GM12892 (cell line): ENCODE results near the gene CLK1.

Experiments used
- POLR2A ChIP-seq: IDR thresholded peaks from 2 replicates; pipeline ENCODE4 v1.6.1; 2011; ENCODE audit warnings: low read depth, low read length, control low read depth
- POLR2AphosphoS5 ChIP-seq: IDR thresholded peaks from 2 replicates; pipeline ENCODE4 v1.6.1; 2011; ENCODE audit warnings: low read depth, low read length, control low read depth
- TAF1 ChIP-seq: IDR thresholded peaks from 2 replicates; pipeline ENCODE4 v1.6.1; 2011; ENCODE audit warnings: low read depth, mild to moderate bottlenecking, control low read depth, low read length, borderline replicate concordance

GRCh38 chr2:200809506-200810251 is 54.8 kb downstream of the CLK1 start:
- TF ChIP-seq POLR2A (no peak), POLR2AphosphoS5 (no peak), TAF1 (no peak)
